GM12875 (cell line): ENCODE results near the gene BRAT1.

Experiments
- H3K4me3 ChIP-seq: one replicate; pipeline ENCODE4 v1.5.1; 2011; ENCODE audit warnings: low read depth, low read length, control low read depth
- TF ChIP-seq, protein P1 (sequence below): IDR thresholded peaks from 2 replicates; pipeline ENCODE4 v1.5.1; 2011; ENCODE audit warnings: low read depth, mild to moderate bottlenecking, control low read depth, inconsistent platforms, low read length, moderate library complexity, borderline replicate concordance; ENCODE audit not compliant: insufficient read depth

The BRAT1 gene

DNA sequence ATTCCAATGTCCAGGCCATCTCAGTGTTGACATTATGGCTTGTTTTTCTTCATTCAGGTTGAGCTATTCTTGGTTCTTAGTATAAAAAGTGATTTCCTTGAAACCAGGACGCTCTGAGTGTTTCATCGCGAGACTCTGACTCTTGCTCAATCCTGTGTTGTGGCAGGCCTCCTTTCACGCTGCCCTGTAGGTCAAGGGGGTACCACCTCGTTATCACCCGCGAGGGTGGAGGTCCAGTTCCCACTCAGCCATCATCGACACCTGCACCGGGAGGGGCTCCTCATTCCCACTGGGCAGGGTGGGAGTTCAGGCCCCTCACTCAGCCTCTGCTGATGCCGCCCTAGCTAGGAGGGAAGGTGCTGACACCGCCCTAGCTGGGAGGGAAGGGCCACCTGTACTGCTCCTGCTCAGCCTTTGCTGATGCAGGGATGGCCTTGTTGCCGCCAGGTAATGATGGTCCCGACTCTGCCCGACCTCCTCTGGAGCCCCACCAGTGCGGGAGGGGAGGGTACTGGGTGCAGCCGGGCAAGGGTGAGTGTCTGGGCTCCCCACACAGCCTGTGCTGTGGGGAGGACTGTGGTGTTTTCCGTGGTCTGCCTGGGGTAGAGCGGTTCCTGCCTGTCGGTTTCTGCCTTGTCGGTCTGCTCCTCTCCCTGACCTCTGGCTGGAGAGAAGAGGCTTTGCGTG is 19.9 kb upstream of the BRAT1 start:
- no peak overlapping the region for H3K4me3 ChIP-seq
- TF ChIP-seq, protein P1, sequence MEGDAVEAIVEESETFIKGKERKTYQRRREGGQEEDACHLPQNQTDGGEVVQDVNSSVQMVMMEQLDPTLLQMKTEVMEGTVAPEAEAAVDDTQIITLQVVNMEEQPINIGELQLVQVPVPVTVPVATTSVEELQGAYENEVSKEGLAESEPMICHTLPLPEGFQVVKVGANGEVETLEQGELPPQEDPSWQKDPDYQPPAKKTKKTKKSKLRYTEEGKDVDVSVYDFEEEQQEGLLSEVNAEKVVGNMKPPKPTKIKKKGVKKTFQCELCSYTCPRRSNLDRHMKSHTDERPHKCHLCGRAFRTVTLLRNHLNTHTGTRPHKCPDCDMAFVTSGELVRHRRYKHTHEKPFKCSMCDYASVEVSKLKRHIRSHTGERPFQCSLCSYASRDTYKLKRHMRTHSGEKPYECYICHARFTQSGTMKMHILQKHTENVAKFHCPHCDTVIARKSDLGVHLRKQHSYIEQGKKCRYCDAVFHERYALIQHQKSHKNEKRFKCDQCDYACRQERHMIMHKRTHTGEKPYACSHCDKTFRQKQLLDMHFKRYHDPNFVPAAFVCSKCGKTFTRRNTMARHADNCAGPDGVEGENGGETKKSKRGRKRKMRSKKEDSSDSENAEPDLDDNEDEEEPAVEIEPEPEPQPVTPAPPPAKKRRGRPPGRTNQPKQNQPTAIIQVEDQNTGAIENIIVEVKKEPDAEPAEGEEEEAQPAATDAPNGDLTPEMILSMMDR, result no peak

DNA sequence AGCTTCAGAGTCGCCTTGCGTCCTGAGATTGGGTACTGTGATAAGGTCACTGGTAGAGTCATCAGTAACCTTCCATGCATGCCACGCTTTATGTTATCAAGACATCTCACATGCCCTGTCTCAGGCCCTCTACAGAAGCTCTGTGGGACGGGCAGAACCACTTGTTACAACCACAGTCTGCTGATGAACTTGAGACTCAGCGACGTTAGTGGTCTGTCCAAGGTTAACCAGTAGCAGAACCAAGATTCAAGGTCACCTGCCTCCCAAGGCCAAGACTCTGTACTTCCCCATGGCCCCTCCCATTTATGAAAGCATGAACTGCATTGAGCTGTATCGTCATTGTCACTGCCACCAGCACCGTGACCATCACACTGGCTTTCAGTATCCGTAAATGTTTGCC is 18.4 kb upstream of the BRAT1 start:
- TF ChIP-seq, protein P1, result no peak
- H3K4me3 ChIP-seq, result no peak overlapping the region

DNA sequence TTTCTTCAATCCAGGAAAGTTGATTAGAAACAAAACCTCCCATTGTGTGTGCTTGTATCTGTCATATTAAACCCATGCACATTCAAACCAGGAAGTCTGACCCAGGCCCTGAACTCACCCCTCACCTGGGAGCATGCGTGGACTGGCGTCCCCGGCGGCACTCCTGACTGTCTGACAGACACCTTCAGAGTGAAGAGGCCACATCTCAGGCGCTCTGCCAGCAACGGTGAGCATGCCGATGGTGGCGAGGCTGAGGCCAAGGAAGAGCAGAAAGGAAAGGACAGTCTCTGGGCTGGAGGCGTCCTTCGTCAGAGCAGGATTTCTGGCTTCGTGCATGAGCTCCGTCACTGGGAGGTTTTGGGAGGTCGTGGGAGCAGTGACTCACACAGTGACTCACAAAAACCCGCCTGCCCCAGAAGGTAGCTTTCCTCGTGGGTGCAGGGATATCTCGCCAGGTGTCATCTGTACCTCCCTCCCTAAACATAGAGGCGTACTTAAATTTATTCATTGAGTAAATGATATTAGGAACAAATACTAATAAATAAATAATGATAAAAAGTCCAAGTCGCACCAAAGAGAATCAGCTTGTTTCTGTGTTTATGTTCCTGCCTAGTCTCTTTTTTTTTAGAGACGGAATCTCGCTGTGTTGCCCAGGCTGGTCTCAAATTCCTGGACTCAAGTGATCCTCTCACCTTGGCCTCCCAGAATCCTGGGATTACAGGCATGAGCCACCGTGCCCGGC is 16.9 kb upstream of the BRAT1 start:
- TF ChIP-seq, protein P1, result no peak
- H3K4me3 ChIP-seq, result no peak overlapping the region

DNA sequence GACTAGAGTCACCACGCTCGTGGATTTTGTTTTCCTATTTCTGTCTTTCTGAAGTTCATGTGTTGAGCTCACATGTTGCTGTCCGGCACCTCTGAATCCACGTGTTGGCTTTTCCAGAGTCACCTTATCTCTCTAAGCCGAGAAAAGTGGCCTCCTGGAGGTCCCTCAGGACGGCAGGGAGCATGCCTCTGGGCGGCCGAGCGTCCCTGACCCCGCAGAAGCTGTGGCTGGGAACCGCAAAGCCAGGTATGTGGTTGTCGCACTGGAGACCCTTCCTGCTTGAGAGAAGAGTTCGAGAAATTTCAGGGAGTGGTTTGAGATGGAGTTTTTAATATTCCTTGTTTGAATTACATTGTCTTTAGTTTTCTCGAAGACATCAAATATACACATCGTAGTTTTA is 16.1 kb upstream of the BRAT1 start:
- TF ChIP-seq, protein P1, result no peak
- no peak overlapping the region for H3K4me3 ChIP-seq

DNA sequence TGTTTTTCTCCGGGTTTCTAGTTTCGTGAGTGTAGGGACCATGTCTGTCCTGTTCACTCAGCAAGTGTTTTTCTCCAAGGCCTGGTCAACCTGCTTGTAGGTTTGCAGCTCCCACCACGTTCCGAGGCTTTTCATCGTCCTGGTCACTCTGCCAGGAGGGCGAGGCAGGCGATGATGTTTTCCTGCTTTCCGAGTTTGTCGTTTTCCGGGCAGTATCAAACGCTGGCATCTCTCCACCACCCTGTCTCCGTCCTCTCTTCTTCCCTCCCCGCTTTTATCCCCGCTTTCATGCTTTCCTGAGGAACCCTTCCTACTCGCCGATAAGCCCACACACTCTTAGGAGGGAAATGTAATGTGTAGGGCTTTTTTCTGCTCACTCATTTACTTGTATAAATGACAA is 14.7 kb upstream of the BRAT1 start:
- H3K4me3 ChIP-seq, result no peak overlapping the region
- TF ChIP-seq, protein P1, result no peak

DNA sequence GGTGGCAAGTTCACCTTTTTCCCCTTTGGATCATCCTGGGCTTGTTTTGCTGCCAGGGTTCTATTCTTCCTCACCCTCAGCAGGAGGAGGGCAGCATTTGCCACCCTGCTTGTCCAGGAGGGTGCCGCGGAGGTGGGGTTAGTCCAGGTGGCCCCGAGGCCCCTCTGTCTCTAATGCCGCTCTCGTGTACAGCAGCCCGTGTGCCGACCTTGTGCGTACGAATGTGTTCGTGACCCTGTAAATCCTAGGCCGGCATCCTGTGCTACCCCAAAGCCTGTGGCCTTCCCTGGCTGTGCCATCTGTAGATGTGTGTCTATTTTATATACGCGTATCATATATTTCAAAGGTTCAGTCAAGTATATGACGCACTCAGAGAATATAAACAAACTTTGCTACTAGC is 14.1 kb upstream of the BRAT1 start:
- TF ChIP-seq, protein P1, result no peak
- H3K4me3 ChIP-seq, result no peak overlapping the region

DNA sequence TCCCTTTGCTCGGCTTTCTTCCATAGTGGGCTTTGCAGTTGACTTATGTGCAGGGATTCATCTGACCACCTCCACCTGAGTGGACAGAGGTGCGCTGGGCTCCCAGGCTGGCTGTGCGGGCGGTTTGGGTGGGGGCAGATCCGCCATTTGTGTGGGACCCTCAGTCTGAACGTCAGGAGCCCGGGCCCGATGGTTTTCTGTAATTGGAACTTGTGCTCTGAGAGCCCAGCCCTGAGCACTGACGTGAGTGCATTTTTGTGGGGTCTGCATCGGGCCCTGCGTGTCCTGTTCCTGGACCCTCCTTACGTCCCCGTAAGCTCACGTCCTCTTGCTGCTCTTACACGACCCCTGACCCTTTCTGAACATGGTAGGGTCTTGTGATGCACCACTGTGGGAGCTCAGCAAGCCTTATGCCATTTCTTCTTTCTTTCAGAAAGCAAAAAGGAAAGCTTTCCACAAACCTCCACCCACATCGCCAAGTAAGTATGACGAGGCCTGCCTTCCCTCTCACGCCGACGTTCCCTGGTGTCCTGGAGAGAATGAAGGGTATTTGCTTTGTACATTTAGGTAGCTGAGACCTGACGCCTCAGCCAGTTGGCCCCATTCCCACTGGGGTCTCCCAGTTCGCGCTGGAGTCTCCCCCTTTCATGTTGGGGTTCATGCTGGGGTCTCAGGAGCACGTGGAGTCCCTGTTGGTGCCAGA is 13.3 kb upstream of the BRAT1 start:
- no peak overlapping the region for H3K4me3 ChIP-seq
- TF ChIP-seq, protein P1, result no peak
